HepG2 (cell line): Measurements from ENCODE around the gene AATF. TPM values are rescaled to one million over a fixed set of nuclear protein-coding genes. Genes with fewer than 3 reads are reported as not detected.

Experiments
- DPF2 ChIP-seq: sonication (generic); formaldehyde crosslinking; IDR thresholded peaks from 2 replicates; pipeline ENCODE4 v1.4.0; 2020; ENCODE audit warnings: mild to moderate bottlenecking, low read depth, missing genetic modification reagents, borderline replicate concordance
- EZH2 ChIP-seq: conservative IDR thresholded peaks from 2 replicates; pipeline ENCODE4 v1.6.1; 2012; ENCODE audit warnings: mild to moderate bottlenecking, low read depth, low read length, moderate library complexity
- SMC3 ChIP-seq: IDR thresholded peaks from 2 replicates; pipeline ENCODE4 v1.6.1; 2011; ENCODE audit warnings: low read length, improper control_type of control experiment
- ZKSCAN5 ChIP-seq: sonication (generic); formaldehyde crosslinking; IDR thresholded peaks from 2 replicates; pipeline ENCODE4 v1.5.1; 2020; ENCODE audit warnings: mild to moderate bottlenecking, missing genetic modification reagents
- ZNF256 ChIP-seq: sonication (generic); formaldehyde crosslinking; conservative IDR thresholded peaks from 2 replicates; pipeline ENCODE4 v1.4.0; 2020; ENCODE audit warnings: missing genetic modification reagents
- ZNF501 ChIP-seq: sonication (generic); formaldehyde crosslinking; IDR thresholded peaks from 2 replicates; pipeline ENCODE4 v1.5.1; 2020; ENCODE audit warnings: mild to moderate bottlenecking, moderate library complexity, missing genetic modification reagents
- ZNF619 ChIP-seq: sonication (generic); formaldehyde crosslinking; IDR thresholded peaks from 2 replicates; pipeline ENCODE4 v1.4.0; 2020; ENCODE audit warnings: mild to moderate bottlenecking, missing genetic modification reagents
- ZNF839 ChIP-seq: sonication (generic); formaldehyde crosslinking; IDR thresholded peaks from 2 replicates; pipeline ENCODE4 v1.4.0; 2020; ENCODE audit warnings: missing genetic modification reagents, mild to moderate bottlenecking, borderline replicate concordance
- ZNF850 ChIP-seq: sonication (generic); formaldehyde crosslinking; conservative IDR thresholded peaks from 2 replicates; pipeline ENCODE4 v1.9.0; 2021; ENCODE audit warnings: mild to moderate bottlenecking, missing genetic modification reagents
- polyA plus RNA-seq, 8 experiments: library from polyadenylated mRNA; depleted of rRNA in 3 of 8; stranded (reverse) in 7 of 8; unstranded in 1 of 8; fragments of >200 nt; fragmentation: Illumina TruSeq in 4 of 8; extraction: Trizol in 4 of 8; gene quantifications; 2 replicates each; pipeline versions ENCODE4 v1.2.1 to v1.2.3, GENCODE V29; 2011 to 2016; ENCODE audit warnings: low read depth in 4 of 8, missing spikeins in 1 of 8, mixed read lengths in 1 of 8; ENCODE audit not compliant: insufficient read depth in 1 of 8
- total RNA-seq, 5 experiments: library from RNA; depleted of rRNA; stranded (reverse); fragments of >200 nt; fragmentation: Illumina TruSeq; extraction: Trizol; gene quantifications; 2 replicates each; pipeline ENCODE4 v1.2.3, GENCODE V29; 2016; ENCODE audit warnings: low read depth in 1 of 5
- TF ChIP-seq, protein P1 (sequence below): sonication (generic); formaldehyde crosslinking; IDR thresholded peaks from 2 replicates; pipeline ENCODE4 v1.4.0; 2020; ENCODE audit warnings: missing genetic modification reagents
- TF ChIP-seq, protein P2 (sequence below): sonication (generic); formaldehyde crosslinking; conservative IDR thresholded peaks from 2 replicates; pipeline ENCODE4 v1.4.0; 2020; ENCODE audit warnings: missing genetic modification reagents

The AATF gene
- total and polyA plus RNA-seq, 2 of the 13 experiments (the other 11 are each of a cell fraction or from before 2014, with no cell fraction given), result 9.1 to 53.3 TPM

DNA sequence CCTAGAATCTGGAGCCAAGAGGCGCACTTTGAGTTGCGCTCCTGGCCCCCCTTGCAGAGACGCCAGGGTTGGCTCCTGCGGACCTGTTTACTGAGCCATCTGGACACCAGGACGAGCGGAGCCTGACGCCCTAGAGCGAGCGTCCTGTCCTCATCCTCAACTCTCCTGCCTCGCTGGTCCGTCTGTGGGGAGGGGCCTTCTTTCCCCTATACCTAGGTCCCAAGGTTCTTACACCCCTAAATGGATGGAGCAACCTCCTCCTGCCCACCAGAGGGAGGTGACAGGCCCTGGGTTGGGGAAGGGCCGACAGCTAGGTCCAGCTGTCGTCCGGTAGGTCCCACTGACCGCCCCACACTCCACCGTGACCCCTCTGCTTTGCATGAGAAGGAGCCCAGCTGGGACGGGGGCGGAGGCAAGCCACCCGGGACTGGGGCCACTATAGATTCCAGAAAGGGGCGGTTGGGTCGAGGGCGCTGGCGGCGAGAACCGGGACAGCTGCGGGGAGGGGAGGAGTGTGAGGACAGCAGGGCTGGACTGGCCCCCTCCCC, 14.5 kb upstream of the AATF start (continued):
- TF ChIP-seq, protein P1, sequence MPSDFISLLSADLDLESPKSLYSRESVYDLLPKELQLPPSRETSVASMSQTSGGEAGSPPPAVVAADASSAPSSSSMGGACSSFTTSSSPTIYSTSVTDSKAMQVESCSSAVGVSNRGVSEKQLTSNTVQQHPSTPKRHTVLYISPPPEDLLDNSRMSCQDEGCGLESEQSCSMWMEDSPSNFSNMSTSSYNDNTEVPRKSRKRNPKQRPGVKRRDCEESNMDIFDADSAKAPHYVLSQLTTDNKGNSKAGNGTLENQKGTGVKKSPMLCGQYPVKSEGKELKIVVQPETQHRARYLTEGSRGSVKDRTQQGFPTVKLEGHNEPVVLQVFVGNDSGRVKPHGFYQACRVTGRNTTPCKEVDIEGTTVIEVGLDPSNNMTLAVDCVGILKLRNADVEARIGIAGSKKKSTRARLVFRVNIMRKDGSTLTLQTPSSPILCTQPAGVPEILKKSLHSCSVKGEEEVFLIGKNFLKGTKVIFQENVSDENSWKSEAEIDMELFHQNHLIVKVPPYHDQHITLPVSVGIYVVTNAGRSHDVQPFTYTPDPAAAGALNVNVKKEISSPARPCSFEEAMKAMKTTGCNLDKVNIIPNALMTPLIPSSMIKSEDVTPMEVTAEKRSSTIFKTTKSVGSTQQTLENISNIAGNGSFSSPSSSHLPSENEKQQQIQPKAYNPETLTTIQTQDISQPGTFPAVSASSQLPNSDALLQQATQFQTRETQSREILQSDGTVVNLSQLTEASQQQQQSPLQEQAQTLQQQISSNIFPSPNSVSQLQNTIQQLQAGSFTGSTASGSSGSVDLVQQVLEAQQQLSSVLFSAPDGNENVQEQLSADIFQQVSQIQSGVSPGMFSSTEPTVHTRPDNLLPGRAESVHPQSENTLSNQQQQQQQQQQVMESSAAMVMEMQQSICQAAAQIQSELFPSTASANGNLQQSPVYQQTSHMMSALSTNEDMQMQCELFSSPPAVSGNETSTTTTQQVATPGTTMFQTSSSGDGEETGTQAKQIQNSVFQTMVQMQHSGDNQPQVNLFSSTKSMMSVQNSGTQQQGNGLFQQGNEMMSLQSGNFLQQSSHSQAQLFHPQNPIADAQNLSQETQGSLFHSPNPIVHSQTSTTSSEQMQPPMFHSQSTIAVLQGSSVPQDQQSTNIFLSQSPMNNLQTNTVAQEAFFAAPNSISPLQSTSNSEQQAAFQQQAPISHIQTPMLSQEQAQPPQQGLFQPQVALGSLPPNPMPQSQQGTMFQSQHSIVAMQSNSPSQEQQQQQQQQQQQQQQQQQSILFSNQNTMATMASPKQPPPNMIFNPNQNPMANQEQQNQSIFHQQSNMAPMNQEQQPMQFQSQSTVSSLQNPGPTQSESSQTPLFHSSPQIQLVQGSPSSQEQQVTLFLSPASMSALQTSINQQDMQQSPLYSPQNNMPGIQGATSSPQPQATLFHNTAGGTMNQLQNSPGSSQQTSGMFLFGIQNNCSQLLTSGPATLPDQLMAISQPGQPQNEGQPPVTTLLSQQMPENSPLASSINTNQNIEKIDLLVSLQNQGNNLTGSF, result no peak
- TF ChIP-seq, protein P2, sequence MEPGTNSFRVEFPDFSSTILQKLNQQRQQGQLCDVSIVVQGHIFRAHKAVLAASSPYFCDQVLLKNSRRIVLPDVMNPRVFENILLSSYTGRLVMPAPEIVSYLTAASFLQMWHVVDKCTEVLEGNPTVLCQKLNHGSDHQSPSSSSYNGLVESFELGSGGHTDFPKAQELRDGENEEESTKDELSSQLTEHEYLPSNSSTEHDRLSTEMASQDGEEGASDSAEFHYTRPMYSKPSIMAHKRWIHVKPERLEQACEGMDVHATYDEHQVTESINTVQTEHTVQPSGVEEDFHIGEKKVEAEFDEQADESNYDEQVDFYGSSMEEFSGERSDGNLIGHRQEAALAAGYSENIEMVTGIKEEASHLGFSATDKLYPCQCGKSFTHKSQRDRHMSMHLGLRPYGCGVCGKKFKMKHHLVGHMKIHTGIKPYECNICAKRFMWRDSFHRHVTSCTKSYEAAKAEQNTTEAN (CRISPR knock-in tag), result no peak
- TF ChIP-seq ZNF850 (CRISPR knock-in tag) (no peak), EZH2 (peak; percentile 74; the same call in 1 of the 2 replicates), SMC3 (no peak), DPF2 (CRISPR knock-in tag) (no peak), ZNF839 (no peak), ZKSCAN5 (no peak), ZNF501 (no peak), ZNF619 (CRISPR knock-in tag) (no peak), ZNF256 (no peak)
